ENCODE measurements around the gene ATP13A5. TPM values are rescaled to one million over a fixed set of nuclear protein-coding genes. Genes with fewer than 3 reads are reported as not detected.

Gene ATP13A5
- total RNA-seq, 6 experiments from 2014 or later = not detected

DNA sequence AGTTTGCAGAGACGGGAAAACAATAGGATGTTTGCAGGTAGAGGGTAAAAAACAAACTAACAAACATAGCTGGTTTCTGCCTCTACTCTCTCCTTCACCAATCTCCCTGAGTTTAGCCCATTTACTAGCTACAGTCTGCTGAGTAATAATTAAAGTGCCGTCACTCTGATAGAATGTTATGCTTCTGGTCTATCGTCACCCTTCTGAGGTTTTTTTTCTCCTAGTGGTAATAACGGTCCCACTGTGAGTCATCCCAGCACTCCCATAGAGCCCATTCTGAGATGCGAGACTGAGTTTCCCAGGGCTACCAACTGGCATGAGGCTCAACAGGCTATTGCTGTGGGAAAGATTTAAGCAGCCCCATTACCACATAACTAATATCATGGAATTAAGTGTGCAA lies 81.1 kb downstream of the ATP13A5 start:
- TF ChIP-seq, protein P1, sequence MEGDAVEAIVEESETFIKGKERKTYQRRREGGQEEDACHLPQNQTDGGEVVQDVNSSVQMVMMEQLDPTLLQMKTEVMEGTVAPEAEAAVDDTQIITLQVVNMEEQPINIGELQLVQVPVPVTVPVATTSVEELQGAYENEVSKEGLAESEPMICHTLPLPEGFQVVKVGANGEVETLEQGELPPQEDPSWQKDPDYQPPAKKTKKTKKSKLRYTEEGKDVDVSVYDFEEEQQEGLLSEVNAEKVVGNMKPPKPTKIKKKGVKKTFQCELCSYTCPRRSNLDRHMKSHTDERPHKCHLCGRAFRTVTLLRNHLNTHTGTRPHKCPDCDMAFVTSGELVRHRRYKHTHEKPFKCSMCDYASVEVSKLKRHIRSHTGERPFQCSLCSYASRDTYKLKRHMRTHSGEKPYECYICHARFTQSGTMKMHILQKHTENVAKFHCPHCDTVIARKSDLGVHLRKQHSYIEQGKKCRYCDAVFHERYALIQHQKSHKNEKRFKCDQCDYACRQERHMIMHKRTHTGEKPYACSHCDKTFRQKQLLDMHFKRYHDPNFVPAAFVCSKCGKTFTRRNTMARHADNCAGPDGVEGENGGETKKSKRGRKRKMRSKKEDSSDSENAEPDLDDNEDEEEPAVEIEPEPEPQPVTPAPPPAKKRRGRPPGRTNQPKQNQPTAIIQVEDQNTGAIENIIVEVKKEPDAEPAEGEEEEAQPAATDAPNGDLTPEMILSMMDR (IDR thresholded peaks at IDR 0.05) = no peak
- TF ChIP-seq POLR2A (IDR thresholded peaks at IDR 0.05) = no peak
- 62% methylated on average over 4 of the region's 5 CpGs for WGBS (ENCODE audit: insufficient coverage, low coverage, low lambda C conversion rate, missing lambda C conversion rate)
- Histone ChIP-seq H3K36me3 (no peaks in the 10 kb centered on the region), H3K4me1 (no peaks in the 10 kb centered on the region), H3K4me3 (no peak overlapping the region), H3K27me3 (no peaks in the 10 kb centered on the region), H3K9me3 (no peaks in the 10 kb centered on the region), H3K27ac (no peak overlapping the region)
- intact Hi-C loops (cut with DNase I) = no loop called here
- ATAC-seq = no peak
- no peak for DNase-seq

DNA sequence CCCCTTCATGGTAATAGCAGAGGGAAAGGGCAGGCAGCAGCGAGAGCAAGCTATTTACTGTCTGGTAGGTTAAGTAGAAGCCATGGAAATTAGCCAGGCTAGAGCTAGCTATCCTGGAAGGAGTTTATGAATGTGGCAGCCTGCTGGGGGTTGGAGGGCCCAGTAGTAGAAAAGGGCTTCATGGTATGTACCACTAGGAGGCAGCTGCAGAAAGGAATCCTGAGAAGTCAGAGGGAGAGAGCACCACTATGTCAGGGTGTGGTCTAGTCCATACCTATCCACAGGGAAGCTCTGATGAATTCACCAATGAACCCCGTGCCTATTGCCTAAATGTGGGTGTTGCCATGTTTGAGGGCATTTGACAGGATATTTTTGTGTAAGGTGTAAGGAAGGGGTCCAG lies 82.6 kb downstream of the ATP13A5 start:
- no peaks in the 10 kb centered on the region for H3K36me3 ChIP-seq
- ATAC-seq (no peak), DNase-seq (no peak)
- no peak overlapping the region for H3K4me3 ChIP-seq
- TF ChIP-seq, protein P1 (IDR thresholded peaks at IDR 0.05) = no peak
- TF ChIP-seq POLR2A (IDR thresholded peaks at IDR 0.05) = no peak
- H3K4me1 ChIP-seq = no peaks in the 10 kb centered on the region
- H3K27me3 ChIP-seq = no peaks in the 10 kb centered on the region
- intact Hi-C loops (cut with DNase I) = no loop called here
- H3K9me3 ChIP-seq = no peaks in the 10 kb centered on the region
- H3K27ac ChIP-seq = no peak overlapping the region
- WGBS (ENCODE audit: insufficient coverage, low coverage, low lambda C conversion rate, missing lambda C conversion rate) = 44% methylated on average over 1 of the region's 2 CpGs

DNA sequence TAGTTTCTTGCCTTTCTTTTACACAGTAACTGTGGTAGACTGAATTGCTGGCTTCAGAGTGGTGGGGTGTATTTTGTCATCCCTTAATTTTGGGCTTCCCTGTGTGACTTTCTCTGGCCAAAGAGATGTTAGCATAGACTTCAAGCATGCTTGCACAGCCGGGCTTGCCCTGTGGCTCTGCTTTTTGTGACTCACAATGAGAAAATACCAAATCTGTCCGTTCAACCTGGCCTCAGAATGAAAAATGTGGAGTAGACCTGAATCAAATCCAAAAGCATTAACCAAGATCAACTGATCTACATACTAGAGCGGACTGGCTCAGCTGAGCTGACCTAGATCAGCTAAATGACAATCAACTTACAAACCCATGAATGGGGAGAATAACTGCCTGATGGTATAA lies 86.2 kb downstream of the ATP13A5 start:
- intact Hi-C loops (cut with DNase I) = no loop called here
- no peak for ATAC-seq

DNA sequence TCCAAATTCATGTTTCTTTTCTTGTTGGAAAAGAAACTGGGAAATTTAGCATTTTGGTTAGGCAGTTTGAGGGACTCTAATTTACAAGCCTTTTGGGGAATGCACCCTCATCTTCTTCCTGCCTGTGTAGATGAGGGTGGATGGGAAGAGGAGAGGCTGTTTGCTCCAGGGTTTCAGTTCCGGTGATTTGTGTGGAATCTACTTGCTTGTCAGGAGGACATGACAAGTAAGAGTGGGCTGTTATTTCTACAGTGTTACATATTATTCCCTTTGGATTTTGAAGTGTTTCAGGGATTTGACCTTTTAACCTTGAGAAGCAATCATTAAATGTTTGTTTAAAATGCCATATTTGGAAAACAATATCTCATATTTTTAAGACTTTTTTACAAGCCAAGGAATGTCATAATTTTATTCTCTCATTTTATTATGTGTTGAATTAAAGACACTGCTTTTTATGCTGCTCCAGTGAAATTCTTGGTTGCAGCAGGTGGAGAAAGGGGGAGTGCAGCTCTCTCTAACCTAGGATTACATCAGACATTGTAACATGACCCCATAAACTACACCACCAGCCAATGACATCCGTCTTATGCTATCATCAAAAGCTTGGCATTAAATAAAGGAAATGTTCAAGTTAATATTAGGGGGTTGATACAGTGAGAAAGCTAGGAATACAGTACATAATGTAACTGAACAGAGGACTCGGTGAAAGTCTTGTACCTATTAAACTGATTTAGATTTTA lies 107.3 kb downstream of the ATP13A5 start:
- no peaks in the 10 kb centered on the region for H3K27me3 ChIP-seq
- no peak for TF ChIP-seq POLR2A (IDR thresholded peaks at IDR 0.05)
- TF ChIP-seq, protein P1 (IDR thresholded peaks at IDR 0.05) = no peak
- H3K4me3 ChIP-seq = no peak overlapping the region
- no peak overlapping the region for H3K27ac ChIP-seq
- no peak for DNase-seq
- no peaks in the 10 kb centered on the region for H3K9me3 ChIP-seq
- 62% methylated on average over 3 of the region's 3 CpGs for WGBS (ENCODE audit: insufficient coverage, low coverage, low lambda C conversion rate, missing lambda C conversion rate)
- no peaks in the 10 kb centered on the region for H3K36me3 ChIP-seq
- H3K4me1 ChIP-seq = no peaks in the 10 kb centered on the region
- intact Hi-C loops (cut with DNase I) = no loop called here
- no peak for ATAC-seq

More for the DNA sequence above, 86.2 kb downstream of the ATP13A5 start:
- no peaks in the 10 kb centered on the region for H3K9me3 ChIP-seq
- H3K27ac ChIP-seq = no peak overlapping the region
- TF ChIP-seq POLR2A (IDR thresholded peaks at IDR 0.05) = no peak
- TF ChIP-seq, protein P1 (IDR thresholded peaks at IDR 0.05) = no peak
- 33% methylated on average over 3 of the region's 3 CpGs for WGBS (ENCODE audit: insufficient coverage, low coverage, low lambda C conversion rate, missing lambda C conversion rate)
- H3K4me1 ChIP-seq = no peaks in the 10 kb centered on the region
- no peak overlapping the region for H3K4me3 ChIP-seq
- H3K36me3 ChIP-seq = no peaks in the 10 kb centered on the region
- no peaks in the 10 kb centered on the region for H3K27me3 ChIP-seq
- DNase-seq = no peak
